K562 (cell line): Measurements from ENCODE around the gene RAB6B. TPM values are rescaled to one million over a fixed set of nuclear protein-coding genes. Genes with fewer than 3 reads are reported as not detected.
A peak's percentile ranks its signal among the peaks of the same experiment; 100 is the strongest.

Experiments
- ASH1L ChIP-seq: fragments of 450-650 bp; IDR thresholded peaks from 2 replicates; pipeline ENCODE4 v1.6.1; 2018; ENCODE audit warnings: borderline replicate concordance, mild to moderate bottlenecking, low read depth; ENCODE audit not compliant: partially characterized antibody
- CHD4 ChIP-seq: fragments of 200-600 bp; sonication (generic); IDR thresholded peaks from 3 replicates; pipeline ENCODE4 v1.6.1; 2012; ENCODE audit warnings: low read depth, mild to moderate bottlenecking, mixed read lengths, low read length, inconsistent platforms; ENCODE audit not compliant: insufficient read depth, insufficient replicate concordance, poor library complexity, severe bottlenecking
- CHD7 ChIP-seq: fragments of 200-600 bp; sonication (generic); IDR thresholded peaks from one replicate; pipeline ENCODE4 v1.6.1; 2012; ENCODE audit warnings: mild to moderate bottlenecking, low read depth, low read length, inconsistent platforms
- IRF2 ChIP-seq: sonication (generic); formaldehyde crosslinking; IDR thresholded peaks from 2 replicates; pipeline ENCODE4 v1.8.1; 2022; ENCODE audit warnings: mild to moderate bottlenecking, missing genetic modification reagents
- JUND ChIP-seq, 2 experiments: IDR thresholded peaks; 2 replicates in 1 of 2; 3 replicates in 1 of 2; pipeline ENCODE4 v1.6.1; 2011; ENCODE audit warnings: borderline replicate concordance in 2 of 2, low read depth in 2 of 2, low read length in 2 of 2, improper control_type of control experiment in 1 of 2, missing biosample characterization in 1 of 2, missing genetic modification characterization in 1 of 2, missing genetic modification reagents in 1 of 2
- PREB ChIP-seq: sonication (generic); formaldehyde crosslinking; IDR thresholded peaks from 2 replicates; pipeline ENCODE4 v1.8.1; 2023; ENCODE audit warnings: mild to moderate bottlenecking, missing genetic modification reagents
- PTBP1 ChIP-seq: fragments of 200-400 bp; formaldehyde crosslinking; IDR thresholded peaks from 2 replicates; pipeline ENCODE4 v1.6.1; 2017; ENCODE audit warnings: low read depth, low read length
- RAD21 ChIP-seq, 2 experiments: fragments of 250-450 bp in 1 of 2; fragments of 450-650 bp in 1 of 2; sonication (Bioruptor Pico) in 1 of 2; formaldehyde crosslinking in 1 of 2; IDR thresholded peaks in 1 of 2; conservative IDR thresholded peaks in 1 of 2; 2 replicates each; pipeline versions ENCODE4 v1.4.0 to v1.8.0; 2020 to 2022; ENCODE audit warnings: mild to moderate bottlenecking in 2 of 2, moderate library complexity in 1 of 2
- ZNF175 ChIP-seq: fragments of 200-800 bp; sonication (Bioruptor generic); IDR thresholded peaks from 2 replicates; pipeline ENCODE4 v1.6.1; 2016; ENCODE audit warnings: low read depth, mild to moderate bottlenecking, missing genetic modification characterization, missing compliant biosample characterization
- ZNF277 ChIP-seq: fragments of 250-450 bp; sonication (Bioruptor Pico); IDR thresholded peaks from 2 replicates; pipeline ENCODE4 v1.8.0; 2022; ENCODE audit warnings: inconsistent platforms, mild to moderate bottlenecking, moderate library complexity, borderline replicate concordance
- polyA plus RNA-seq, 8 experiments: library from polyadenylated mRNA; depleted of rRNA in 4 of 8; stranded (reverse) in 5 of 8; unstranded in 3 of 8; fragments of >200 nt; fragmentation: Nextera tagmentation in 2 of 8; fragmentation: Illumina TruSeq in 1 of 8; extraction: Ambion mirVana in 2 of 8; extraction: Trizol in 1 of 8; gene quantifications; 2 replicates each; pipeline versions ENCODE4 v1.2.1 to v1.2.3, GENCODE V29; 2011 to 2014; ENCODE audit warnings: inconsistent platforms in 1 of 8, missing spikeins in 1 of 8
- total RNA-seq, 7 experiments: library from RNA; depleted of rRNA in 6 of 7; stranded (reverse); fragments of >200 nt in 6 of 7; fragmentation: Illumina TruSeq in 2 of 7; extraction: Trizol in 2 of 7; gene quantifications; 2 replicates each; pipeline versions ENCODE4 v1.2.1 to v1.2.3, GENCODE V29; 2011 to 2021; ENCODE audit warnings: low replicate concordance in 1 of 7

RAB6B gene
- total and polyA plus RNA-seq, 9 of the 15 experiments (the other 6 are each of a cell fraction or from before 2014, with no cell fraction given) = 0.60 to 18.1 (median 1.5) TPM

GRCh38 chr3:133821767-133822638 is 73.7 kb downstream of the RAB6B start (continued):
- TF ChIP-seq CHD7 (no peak), IRF2 (no peak), ZNF277 (no peak), JUND (IDR thresholded peaks at IDR 0.05; ENCODE audit: borderline replicate concordance, low read depth, low read length) (peak; percentile 80), JUND (tag; IDR thresholded peaks at IDR 0.05; ENCODE audit: borderline replicate concordance, low read depth, low read length) (peak; percentile 86; the same call in 2 of the 3 replicates), PREB (CRISPR knock-in tag) (no peak), CHD4 (no peak), PTBP1 (no peak), RAD21 (CRISPR knock-in tag; conservative IDR thresholded peaks at IDR 0.05 in 1 of 2, IDR thresholded peaks at IDR 0.05 in 1 of 2) (peak in 1 of 2 experiments; percentile 52; a peak in 2 of 4 replicates), ZNF175 (no peak), ASH1L (no peak)
